Measurements from ENCODE around the gene SV2C. TPM values are rescaled to one million over a fixed set of nuclear protein-coding genes. Genes with fewer than 3 reads are reported as not detected.

The SV2C gene
- total RNA-seq, 1 donor from 2014 or later, result 0.15 TPM

- H3K36me3 Mint-ChIP-seq (ENCODE audit: low read depth, unreplicated experiment), result no peaks in the 10 kb centered on the region
- no peak overlapping the region for H3K4me3 Mint-ChIP-seq (ENCODE audit: unreplicated experiment)
- H3K9me3 Mint-ChIP-seq (ENCODE audit: unreplicated experiment), result no peaks in the 10 kb centered on the region
- H3K4me1 Mint-ChIP-seq (ENCODE audit: unreplicated experiment), result peaks cover 6% of the 10 kb centered on the region
- no peak for TF ChIP-seq CTCF (IDR thresholded peaks at IDR 0.05; ENCODE audit: unreplicated experiment)
- H3K27ac Mint-ChIP-seq (ENCODE audit: unreplicated experiment), result no peak overlapping the region
- H3K27me3 Mint-ChIP-seq (ENCODE audit: unreplicated experiment), result peaks cover 2% of the 10 kb centered on the region
- no peak for DNase-seq (ENCODE audit: low spot score)
Measured at GRCh38 chr5:76269259-76269931, 186.2 kb downstream of the SV2C start.

GRCh38 chr5:76269932-76270610 is 186.9 kb downstream of the SV2C start:
- no peak for DNase-seq (ENCODE audit: low spot score)
- Mint-ChIP-seq H3K27ac (ENCODE audit: unreplicated experiment) (no peak overlapping the region), H3K4me3 (ENCODE audit: unreplicated experiment) (no peak overlapping the region), H3K36me3 (ENCODE audit: low read depth, unreplicated experiment) (no peaks in the 10 kb centered on the region), H3K4me1 (ENCODE audit: unreplicated experiment) (peaks cover 6% of the 10 kb centered on the region), H3K9me3 (ENCODE audit: unreplicated experiment) (no peaks in the 10 kb centered on the region), H3K27me3 (ENCODE audit: unreplicated experiment) (peaks cover 2% of the 10 kb centered on the region)
- no peak for TF ChIP-seq CTCF (IDR thresholded peaks at IDR 0.05; ENCODE audit: unreplicated experiment)

- Mint-ChIP-seq H3K9me3 (ENCODE audit: unreplicated experiment) (no peaks in the 10 kb centered on the region), H3K27me3 (ENCODE audit: unreplicated experiment) (peaks cover 2% of the 10 kb centered on the region), H3K36me3 (ENCODE audit: low read depth, unreplicated experiment) (no peaks in the 10 kb centered on the region), H3K4me3 (ENCODE audit: unreplicated experiment) (no peak overlapping the region), H3K4me1 (ENCODE audit: unreplicated experiment) (peaks cover 6% of the 10 kb centered on the region), H3K27ac (ENCODE audit: unreplicated experiment) (no peak overlapping the region)
- no peak for DNase-seq (ENCODE audit: low spot score)
- no peak for TF ChIP-seq CTCF (IDR thresholded peaks at IDR 0.05; ENCODE audit: unreplicated experiment)
Measured at GRCh38 chr5:76271836-76272235, 188.7 kb downstream of the SV2C start.

GRCh38 chr5:76273206-76273885 is 190.2 kb downstream of the SV2C start:
- no peak for DNase-seq (ENCODE audit: low spot score)
- Mint-ChIP-seq H3K9me3 (ENCODE audit: unreplicated experiment) (no peaks in the 10 kb centered on the region), H3K27me3 (ENCODE audit: unreplicated experiment) (no peaks in the 10 kb centered on the region), H3K27ac (ENCODE audit: unreplicated experiment) (no peak overlapping the region), H3K36me3 (ENCODE audit: low read depth, unreplicated experiment) (no peaks in the 10 kb centered on the region), H3K4me1 (ENCODE audit: unreplicated experiment) (peaks cover 6% of the 10 kb centered on the region), H3K4me3 (ENCODE audit: unreplicated experiment) (no peak overlapping the region)
- TF ChIP-seq CTCF (IDR thresholded peaks at IDR 0.05; ENCODE audit: unreplicated experiment), result no peak

GRCh38 chr5:76274571-76274970 is 191.4 kb downstream of the SV2C start:
- Mint-ChIP-seq H3K27ac (ENCODE audit: unreplicated experiment) (no peak overlapping the region), H3K4me1 (ENCODE audit: unreplicated experiment) (peaks cover 6% of the 10 kb centered on the region), H3K27me3 (ENCODE audit: unreplicated experiment) (no peaks in the 10 kb centered on the region), H3K36me3 (ENCODE audit: low read depth, unreplicated experiment) (no peaks in the 10 kb centered on the region), H3K4me3 (ENCODE audit: unreplicated experiment) (no peak overlapping the region), H3K9me3 (ENCODE audit: unreplicated experiment) (no peaks in the 10 kb centered on the region)
- no peak for TF ChIP-seq CTCF (IDR thresholded peaks at IDR 0.05; ENCODE audit: unreplicated experiment)
- DNase-seq (ENCODE audit: low spot score), result no peak
